ENCODE data around the gene SMG9.
A peak's percentile ranks its signal among the peaks of the same experiment; 100 is the strongest.

Gene SMG9

DNA sequence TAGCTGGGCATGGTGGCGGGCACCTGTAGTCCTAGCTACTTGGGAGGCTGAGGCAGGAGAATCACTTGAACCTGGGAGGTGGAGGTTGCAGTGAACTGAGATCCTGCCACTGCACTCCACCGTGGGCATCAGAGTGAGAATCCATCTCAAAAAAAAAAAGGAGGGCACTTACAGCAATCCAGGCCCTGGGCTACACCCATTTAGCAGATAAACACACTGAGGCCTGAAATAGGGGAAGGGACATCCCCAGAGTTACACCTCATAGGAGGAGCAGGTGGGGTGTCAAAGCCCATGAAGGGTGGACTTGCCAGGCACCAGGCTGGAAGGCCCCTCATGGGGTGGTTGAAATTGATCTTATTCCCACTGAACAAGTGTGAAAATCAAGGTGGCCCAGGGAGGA is 70.9 kb downstream of the SMG9 start:
- TF ChIP-seq, protein P1, sequence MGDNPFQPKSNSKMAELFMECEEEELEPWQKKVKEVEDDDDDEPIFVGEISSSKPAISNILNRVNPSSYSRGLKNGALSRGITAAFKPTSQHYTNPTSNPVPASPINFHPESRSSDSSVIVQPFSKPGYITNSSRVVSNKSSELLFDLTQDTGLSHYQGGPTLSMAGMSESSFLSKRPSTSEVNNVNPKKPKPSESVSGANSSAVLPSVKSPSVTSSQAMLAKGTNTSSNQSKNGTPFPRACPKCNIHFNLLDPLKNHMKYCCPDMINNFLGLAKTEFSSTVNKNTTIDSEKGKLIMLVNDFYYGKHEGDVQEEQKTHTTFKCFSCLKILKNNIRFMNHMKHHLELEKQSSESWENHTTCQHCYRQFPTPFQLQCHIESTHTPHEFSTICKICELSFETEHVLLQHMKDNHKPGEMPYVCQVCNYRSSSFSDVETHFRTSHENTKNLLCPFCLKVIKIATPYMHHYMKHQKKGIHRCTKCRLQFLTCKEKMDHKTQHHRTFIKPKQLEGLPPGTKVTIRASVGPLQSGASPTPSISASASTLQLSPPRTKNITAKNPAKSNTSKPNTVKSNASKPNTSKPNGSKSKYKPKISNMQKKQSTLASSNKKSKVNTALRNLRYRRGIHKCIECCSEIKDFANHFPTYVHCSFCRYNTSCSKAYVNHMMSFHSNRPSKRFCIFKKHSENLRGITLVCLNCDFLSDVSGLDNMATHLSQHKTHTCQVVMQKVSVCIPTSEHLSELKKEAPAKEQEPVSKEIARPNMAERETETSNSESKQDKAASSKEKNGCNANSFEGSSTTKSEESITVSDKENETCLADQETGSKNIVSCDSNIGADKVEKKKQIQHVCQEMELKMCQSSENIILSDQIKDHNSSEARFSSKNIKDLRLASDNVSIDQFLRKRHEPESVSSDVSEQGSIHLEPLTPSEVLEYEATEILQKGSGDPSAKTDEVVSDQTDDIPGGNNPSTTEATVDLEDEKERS (tag by site-specific recombination; IDR thresholded peaks at IDR 0.05), result peak; percentile 55; the same call in 1 of the 2 replicates
- TF ChIP-seq ZNF274 (IDR thresholded peaks at IDR 0.05; ENCODE audit: low read length), result no peak
- TF ChIP-seq ZNF274 (tag by site-specific recombination; IDR thresholded peaks at IDR 0.05; ENCODE audit: borderline replicate concordance), result no peak
- no peak overlapping the region for H3K4me3 ChIP-seq (ENCODE audit: low read depth, low read length)
- H3K27ac ChIP-seq (ENCODE audit: extremely low read depth, low read depth, low read length), result no peak overlapping the region
- CTCF ChIA-PET, result no interaction called here
- H3K36me3 ChIP-seq (ENCODE audit: control insufficient read depth in 2 of 2, insufficient read depth in 1 of 2, low read length in 2 of 2), result no peaks in the 10 kb centered on the region
- no peaks in the 10 kb centered on the region for H3K9me3 ChIP-seq (ENCODE audit: control insufficient read depth, insufficient read depth, low read depth, low read length)
- H3K4me1 ChIP-seq (ENCODE audit: control insufficient read depth, insufficient read depth, low read length), result peaks cover 13% of the 10 kb centered on the region
- POLR2A ChIA-PET, result interaction anchor here (0.6 kb wide), 1 partner anchor 66 kb away, joined by 3 read pairs; no protein-coding TSS in a partner anchor

DNA sequence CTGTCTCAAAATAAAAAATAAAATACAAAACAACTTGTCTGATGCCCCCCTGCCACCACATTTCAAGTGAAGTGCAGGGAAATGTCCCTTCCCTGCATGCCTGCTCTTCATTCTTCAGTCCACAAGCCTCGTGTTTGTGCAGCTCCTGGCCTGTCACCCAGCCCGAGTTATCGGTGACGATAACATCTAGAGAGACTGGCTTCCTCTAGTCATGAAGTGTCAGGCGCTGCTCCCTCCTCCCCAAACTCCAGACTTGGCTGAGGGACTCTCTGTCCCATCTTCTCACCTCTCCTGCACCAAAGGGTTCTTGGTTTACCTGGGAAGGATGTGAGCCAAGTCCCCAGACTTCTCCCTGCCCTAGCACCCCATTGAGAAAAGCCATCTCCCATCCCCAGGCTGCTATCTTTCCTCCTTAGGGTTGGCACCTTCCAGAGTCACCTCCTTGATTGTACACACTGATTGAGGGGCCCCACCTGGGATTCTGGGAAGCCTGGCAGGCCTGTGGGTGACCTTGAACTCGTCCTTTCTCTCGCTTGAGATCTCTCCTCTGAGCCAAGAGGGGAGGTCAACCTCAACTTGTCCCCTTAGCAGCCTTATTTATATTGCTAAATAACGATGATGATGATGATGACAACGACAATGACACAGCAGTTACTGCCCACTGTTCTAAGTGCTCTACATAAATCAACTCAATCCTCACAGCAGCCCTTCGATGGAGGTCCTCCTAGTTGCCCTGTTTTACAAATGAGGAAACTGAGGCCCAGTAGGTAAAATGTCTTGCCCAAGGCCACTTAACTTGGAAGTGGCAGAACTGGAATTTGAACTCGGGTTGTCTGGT is 71.7 kb downstream of the SMG9 start:
- Histone ChIP-seq H3K27ac (ENCODE audit: extremely low read depth, low read depth, low read length) (no peak overlapping the region), H3K4me1 (ENCODE audit: control insufficient read depth, insufficient read depth, low read length) (peaks cover 13% of the 10 kb centered on the region), H3K4me3 (ENCODE audit: low read depth, low read length) (no peak overlapping the region), H3K9me3 (ENCODE audit: control insufficient read depth, insufficient read depth, low read depth, low read length) (no peaks in the 10 kb centered on the region), H3K36me3 (ENCODE audit: control insufficient read depth in 2 of 2, insufficient read depth in 1 of 2, low read length in 2 of 2) (no peaks in the 10 kb centered on the region)
- TF ChIP-seq HOXD13 (CRISPR knock-in tag; IDR thresholded peaks at IDR 0.05; ENCODE audit: borderline replicate concordance) (no peak), ZNF76 (tag by site-specific recombination; IDR thresholded peaks at IDR 0.05; ENCODE audit: borderline replicate concordance, low read depth) (no peak), ZFP37 (tag by site-specific recombination; IDR thresholded peaks at IDR 0.05) (no peak), ZBTB17 (tag by site-specific recombination; IDR thresholded peaks at IDR 0.05) (0 out of 2 replicates have a peak, but pooled peaks have one; percentile 10), ZNF404 (tag by site-specific recombination; IDR thresholded peaks at IDR 0.05) (no peak), TCF7L2 (IDR thresholded peaks at IDR 0.05; ENCODE audit: borderline replicate concordance, low read depth, low read length) (no peak), YY2 (tag by site-specific recombination; IDR thresholded peaks at IDR 0.05) (no peak)
- TF ChIP-seq, protein P2, sequence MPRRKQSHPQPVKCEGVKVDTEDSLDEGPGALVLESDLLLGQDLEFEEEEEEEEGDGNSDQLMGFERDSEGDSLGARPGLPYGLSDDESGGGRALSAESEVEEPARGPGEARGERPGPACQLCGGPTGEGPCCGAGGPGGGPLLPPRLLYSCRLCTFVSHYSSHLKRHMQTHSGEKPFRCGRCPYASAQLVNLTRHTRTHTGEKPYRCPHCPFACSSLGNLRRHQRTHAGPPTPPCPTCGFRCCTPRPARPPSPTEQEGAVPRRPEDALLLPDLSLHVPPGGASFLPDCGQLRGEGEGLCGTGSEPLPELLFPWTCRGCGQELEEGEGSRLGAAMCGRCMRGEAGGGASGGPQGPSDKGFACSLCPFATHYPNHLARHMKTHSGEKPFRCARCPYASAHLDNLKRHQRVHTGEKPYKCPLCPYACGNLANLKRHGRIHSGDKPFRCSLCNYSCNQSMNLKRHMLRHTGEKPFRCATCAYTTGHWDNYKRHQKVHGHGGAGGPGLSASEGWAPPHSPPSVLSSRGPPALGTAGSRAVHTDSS (tag by site-specific recombination; IDR thresholded peaks at IDR 0.05), result peak; percentile 77
- TF ChIP-seq, protein P3, sequence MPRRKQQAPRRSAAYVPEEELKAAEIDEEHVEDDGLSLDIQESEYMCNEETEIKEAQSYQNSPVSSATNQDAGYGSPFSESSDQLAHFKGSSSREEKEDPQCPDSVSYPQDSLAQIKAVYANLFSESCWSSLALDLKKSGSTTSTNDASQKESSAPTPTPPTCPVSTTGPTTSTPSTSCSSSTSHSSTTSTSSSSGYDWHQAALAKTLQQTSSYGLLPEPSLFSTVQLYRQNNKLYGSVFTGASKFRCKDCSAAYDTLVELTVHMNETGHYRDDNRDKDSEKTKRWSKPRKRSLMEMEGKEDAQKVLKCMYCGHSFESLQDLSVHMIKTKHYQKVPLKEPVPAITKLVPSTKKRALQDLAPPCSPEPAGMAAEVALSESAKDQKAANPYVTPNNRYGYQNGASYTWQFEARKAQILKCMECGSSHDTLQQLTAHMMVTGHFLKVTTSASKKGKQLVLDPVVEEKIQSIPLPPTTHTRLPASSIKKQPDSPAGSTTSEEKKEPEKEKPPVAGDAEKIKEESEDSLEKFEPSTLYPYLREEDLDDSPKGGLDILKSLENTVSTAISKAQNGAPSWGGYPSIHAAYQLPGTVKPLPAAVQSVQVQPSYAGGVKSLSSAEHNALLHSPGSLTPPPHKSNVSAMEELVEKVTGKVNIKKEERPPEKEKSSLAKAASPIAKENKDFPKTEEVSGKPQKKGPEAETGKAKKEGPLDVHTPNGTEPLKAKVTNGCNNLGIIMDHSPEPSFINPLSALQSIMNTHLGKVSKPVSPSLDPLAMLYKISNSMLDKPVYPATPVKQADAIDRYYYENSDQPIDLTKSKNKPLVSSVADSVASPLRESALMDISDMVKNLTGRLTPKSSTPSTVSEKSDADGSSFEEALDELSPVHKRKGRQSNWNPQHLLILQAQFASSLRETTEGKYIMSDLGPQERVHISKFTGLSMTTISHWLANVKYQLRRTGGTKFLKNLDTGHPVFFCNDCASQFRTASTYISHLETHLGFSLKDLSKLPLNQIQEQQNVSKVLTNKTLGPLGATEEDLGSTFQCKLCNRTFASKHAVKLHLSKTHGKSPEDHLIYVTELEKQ (tag by site-specific recombination; IDR thresholded peaks at IDR 0.05; ENCODE audit: borderline replicate concordance), result no peak
- POLR2A ChIA-PET, result interaction anchor here (0.6 to 1.3 kb wide), 3 partner anchors 13 to 65 kb away, joined by 3 to 6 read pairs (median 5); partner anchors contain the start of gene PLAUR
- CTCF ChIA-PET, result interaction anchor here (0.7 kb wide), 1 partner anchor 62 kb away, joined by 3 read pairs; no protein-coding TSS in a partner anchor
